ENCODE data around the gene PPP1R18.

- TF ChIP-seq EZH2 (IDR thresholded peaks at IDR 0.05; ENCODE audit: insufficient read depth, poor library complexity, severe bottlenecking) (no peak), EZH2phosphoT487 (IDR thresholded peaks at IDR 0.05; ENCODE audit: insufficient read depth, low read depth) (no peak)
These were observed 46.0 kb downstream of the PPP1R18 start for GRCh38 chr6:30640481-30640880.

Data from GM23248 (cell line).